NT2/D1 (cell line): Measurements from ENCODE around the gene PATJ.
"Not testable (repeated sequence)": the region's sequence is repeated elsewhere in the genome, so short reads cannot be mapped to it uniquely, and the experiment has no call there.

Experiments used
- YY1 ChIP-seq: IDR thresholded peaks from 2 replicates; pipeline ENCODE4 v1.6.1; 2011; ENCODE audit not compliant: insufficient read length, insufficient read depth
- ZNF274 ChIP-seq: IDR thresholded peaks from 2 replicates; pipeline ENCODE4 v1.6.1; 2011; ENCODE audit warnings: mild to moderate bottlenecking, low read depth, low read length

DNA sequence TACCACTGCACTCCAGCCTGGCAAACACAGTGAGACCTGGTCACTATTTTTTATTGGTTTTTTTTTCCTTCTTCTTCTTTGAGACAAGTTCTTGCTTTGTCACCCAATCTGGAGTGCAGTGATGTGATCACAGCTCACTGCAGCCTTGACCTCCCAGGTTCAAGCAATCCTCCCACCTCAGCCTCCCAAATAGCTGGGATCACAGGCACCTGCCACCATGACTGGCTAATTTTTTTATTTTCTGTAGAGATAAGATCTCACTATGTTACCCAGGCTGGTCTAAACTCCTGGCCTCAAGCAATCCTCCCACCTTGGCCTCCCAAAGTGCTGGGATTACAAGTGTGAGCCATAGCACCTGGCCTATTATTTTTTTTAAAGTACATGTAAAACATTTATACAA is 148.2 kb downstream of the PATJ start:
- not testable (repeated sequence) for TF ChIP-seq ZNF274, YY1
